Aorta (tissue), 5 donors: ENCODE data around the gene PPIL3. TPM values are rescaled to one million over a fixed set of nuclear protein-coding genes. Genes with fewer than 3 reads are reported as not detected.

ENCODE experiments used
- ATAC-seq: fragments of 200-7000 bp; cut with Tn5 transposase; one replicate; pipeline ENCODE4 v1.9.1; 2022; ENCODE audit warnings: moderate library complexity; ENCODE audit not compliant: low FRiP score
- DNase-seq, 2 donors: peaks; one replicate each; pipeline ENCODE4 v3.0.0-alpha.2; 2020
- H3K27ac ChIP-seq, 2 donors: one replicate each; pipeline ENCODE4 v1.5.1; 2013; ENCODE audit warnings: low read length in 2 of 2, mild to moderate bottlenecking in 2 of 2, moderate library complexity in 2 of 2, control low read depth in 1 of 2, inconsistent platforms in 1 of 2, low read depth in 1 of 2
- H3K27me3 ChIP-seq, 2 donors: one replicate each; pipeline ENCODE4 v1.6.1; 2013; ENCODE audit warnings: control low read depth in 1 of 2, low read length in 1 of 2, mild to moderate bottlenecking in 1 of 2, moderate library complexity in 1 of 2; ENCODE audit not compliant: insufficient read depth in 2 of 2, control insufficient read depth in 1 of 2
- H3K36me3 ChIP-seq, 2 donors: one replicate each; pipeline ENCODE4 v1.6.1; 2013; ENCODE audit warnings: control low read depth in 1 of 2, low read length in 1 of 2, mild to moderate bottlenecking in 1 of 2; ENCODE audit not compliant: insufficient read depth in 2 of 2, control insufficient read depth in 1 of 2
- H3K4me1 ChIP-seq, 2 donors: one replicate each; pipeline ENCODE4 v1.6.1; 2013; ENCODE audit warnings: low read length in 2 of 2, control low read depth in 1 of 2, mild to moderate bottlenecking in 1 of 2, moderate library complexity in 1 of 2; ENCODE audit not compliant: insufficient read depth in 2 of 2, control insufficient read depth in 1 of 2
- H3K4me3 ChIP-seq, 2 donors: one replicate each; pipeline ENCODE4 v1.5.1; 2013; ENCODE audit warnings: low read length in 2 of 2, control low read depth in 1 of 2, mild to moderate bottlenecking in 1 of 2
- H3K9me3 ChIP-seq: one replicate; pipeline ENCODE4 v1.6.1; 2013; ENCODE audit warnings: mild to moderate bottlenecking, low read length; ENCODE audit not compliant: control insufficient read depth
- WGBS, 2 donors: extraction: QIAGEN DNeasy Blood & Tissue Kit; methylation state at CpG; one replicate each; pipeline ENCODE4 v1.1.7; 2013; 5-methylcytosine and 5-hydroxymethylcytosine counted together
- intact Hi-C, 2 donors: fragments of 100-400 bp; cut with DNase I; formaldehyde crosslinking; loops; one replicate each; pipeline versions ENCODE4 v1.14.2 to v1.15.0; 2022
- polyA plus RNA-seq, 2 donors: library from polyadenylated mRNA; stranded (reverse); fragments of 200-250 nt; gene quantifications; one replicate each; pipeline ENCODE4 v1.2.3, GENCODE V29; 2013
- total RNA-seq, 2 donors: library from RNA; stranded (reverse); fragmentation: NEBNext Ultra II Directional; extraction: Animal tissue kit (Norgen Biotek cat#: 25700); gene quantifications; one replicate each; pipeline ENCODE4 v1.2.1, GENCODE V29; 2021
- donor health status: healthy with polysubstance abuse.
- donor health status: Bipolar disorder and iron deficiency.
- donor health status: DM: no; HTN: no; CAD: no.
- donor health status: DM: no; HTN: no; CAD: no.
- donor health status: DM: yes; HTN: yes; CAD: no.

PPIL3 gene
- total and polyA plus RNA-seq, 4 donors, result 17.8 to 39.2 (median 27.6) TPM

DNA sequence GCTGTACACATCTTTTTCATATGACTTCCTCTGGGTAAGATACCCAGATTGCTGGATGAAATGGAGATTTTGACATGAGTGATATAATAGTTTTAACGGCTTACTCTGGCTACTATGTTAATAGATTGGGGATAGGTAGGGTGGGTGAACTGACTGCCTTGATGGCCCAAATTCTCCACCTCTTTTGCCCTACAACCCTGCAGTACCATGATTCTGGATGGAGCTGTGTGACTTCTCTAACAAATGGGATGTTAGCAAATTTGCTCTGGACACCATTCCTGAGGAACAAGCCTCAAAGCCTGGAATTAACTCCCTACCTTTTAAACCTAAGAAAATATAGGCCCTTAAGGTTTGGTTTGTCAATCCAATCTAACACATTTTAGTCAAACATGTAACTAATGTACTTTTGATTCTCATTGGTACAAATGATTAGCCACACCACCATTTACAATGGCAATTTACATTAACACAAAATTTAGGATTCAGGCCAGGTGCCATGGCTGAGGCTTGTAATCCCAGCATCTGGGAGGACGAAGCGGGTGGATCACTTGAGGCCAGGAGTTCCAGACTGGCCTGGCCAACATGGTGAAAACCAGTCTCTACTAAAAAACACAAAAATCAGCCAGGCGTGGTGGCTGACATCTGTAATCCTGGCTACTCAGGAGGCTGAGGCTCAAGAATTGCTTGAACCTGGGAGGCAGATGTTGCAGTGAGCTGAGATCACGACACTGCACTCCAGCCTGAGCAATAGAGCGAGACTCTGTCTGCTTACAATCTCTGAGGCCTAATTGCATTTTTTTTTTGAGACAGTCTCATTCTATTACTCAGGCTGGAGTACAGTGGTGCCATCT is 37.3 kb downstream of the PPIL3 start:
- H3K27ac ChIP-seq, result peak overlapping the region in 1 of 2 donors; percentile 14
- no peak for ATAC-seq
- H3K36me3 ChIP-seq, result peaks cover 11 to 13% of the 10 kb centered on the region in 2 donors
- no peaks in the 10 kb centered on the region for H3K4me1 ChIP-seq
- WGBS, 2 donors, result 91 to 94% methylated on average over 6 of the region's 6 CpGs
- no peaks in the 10 kb centered on the region for H3K27me3 ChIP-seq
- intact Hi-C loops, result no loop called here
- DNase-seq, result no peak
- no peak overlapping the region for H3K4me3 ChIP-seq
- H3K9me3 ChIP-seq, result no peaks in the 10 kb centered on the region

DNA sequence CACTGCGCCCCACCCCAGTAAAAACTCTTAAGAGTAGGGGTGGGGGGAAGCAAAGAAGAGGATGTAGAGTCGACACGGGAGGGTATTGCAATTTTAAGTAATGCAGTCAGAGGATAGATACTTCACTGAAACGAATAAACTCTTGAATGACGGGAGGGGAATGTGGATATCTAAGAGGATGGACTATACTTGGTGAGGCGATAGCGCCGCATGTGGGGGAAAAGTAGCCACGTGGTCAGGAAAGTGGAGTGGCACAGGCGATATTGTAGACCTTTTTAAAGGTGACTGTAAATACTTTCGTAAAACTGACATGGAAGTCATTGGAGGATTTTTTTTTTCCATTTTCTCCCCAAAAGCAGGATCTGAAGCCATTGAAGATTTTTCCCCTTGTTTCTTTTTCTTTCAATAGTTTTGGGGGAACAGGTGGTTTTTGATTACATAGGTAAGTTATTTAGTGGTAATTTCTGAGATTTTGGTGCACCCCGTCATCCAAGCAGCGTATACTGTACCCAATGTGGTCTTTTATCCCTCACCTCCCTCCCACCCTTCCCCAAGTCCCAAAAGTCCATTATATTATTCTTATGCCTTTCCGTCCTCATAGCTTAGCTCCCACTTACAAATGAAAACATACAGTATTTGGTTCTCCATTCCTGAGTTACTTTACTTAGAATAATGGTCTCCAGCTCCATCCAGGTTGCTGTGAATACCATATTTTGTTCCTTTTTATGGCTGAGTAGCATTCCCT is 38.2 kb downstream of the PPIL3 start:
- no peak for ATAC-seq
- DNase-seq, result no peak
- intact Hi-C loops, result no loop called here
- Histone ChIP-seq H3K9me3 (no peaks in the 10 kb centered on the region), H3K27me3 (no peaks in the 10 kb centered on the region), H3K36me3 (peaks cover 11 to 13% of the 10 kb centered on the region in 2 donors), H3K4me1 (no peaks in the 10 kb centered on the region), H3K4me3 (no peak overlapping the region), H3K27ac (no peak overlapping the region)
- 82 to 83% methylated on average over 14 of the region's 14 CpGs for WGBS, 2 donors

- intact Hi-C loops, result no loop called here
- no peak for ATAC-seq
These were observed 40.9 kb downstream of the PPIL3 start for GRCh38 chr2:200847939-200848338.

GRCh38 chr2:200847269-200847668 is 41.6 kb downstream of the PPIL3 start:
- Histone ChIP-seq H3K27ac (no peak overlapping the region), H3K9me3 (no peaks in the 10 kb centered on the region), H3K27me3 (no peaks in the 10 kb centered on the region), H3K4me1 (no peaks in the 10 kb centered on the region), H3K36me3 (peaks cover 0 to 5% of the 10 kb centered on the region in 2 donors), H3K4me3 (no peak overlapping the region)
- ATAC-seq (no peak), DNase-seq (no peak)
- intact Hi-C loops, result no loop called here

More at GRCh38 chr2:200847939-200848338, 40.9 kb downstream of the PPIL3 start:
- Histone ChIP-seq H3K27ac (no peak overlapping the region), H3K4me3 (no peak overlapping the region), H3K4me1 (no peaks in the 10 kb centered on the region), H3K27me3 (no peaks in the 10 kb centered on the region), H3K36me3 (peaks cover 0 to 9% of the 10 kb centered on the region in 2 donors), H3K9me3 (no peaks in the 10 kb centered on the region)
- no peak for DNase-seq
- WGBS, 2 donors, result 70 to 91% methylated on average over 4 of the region's 4 CpGs

DNA sequence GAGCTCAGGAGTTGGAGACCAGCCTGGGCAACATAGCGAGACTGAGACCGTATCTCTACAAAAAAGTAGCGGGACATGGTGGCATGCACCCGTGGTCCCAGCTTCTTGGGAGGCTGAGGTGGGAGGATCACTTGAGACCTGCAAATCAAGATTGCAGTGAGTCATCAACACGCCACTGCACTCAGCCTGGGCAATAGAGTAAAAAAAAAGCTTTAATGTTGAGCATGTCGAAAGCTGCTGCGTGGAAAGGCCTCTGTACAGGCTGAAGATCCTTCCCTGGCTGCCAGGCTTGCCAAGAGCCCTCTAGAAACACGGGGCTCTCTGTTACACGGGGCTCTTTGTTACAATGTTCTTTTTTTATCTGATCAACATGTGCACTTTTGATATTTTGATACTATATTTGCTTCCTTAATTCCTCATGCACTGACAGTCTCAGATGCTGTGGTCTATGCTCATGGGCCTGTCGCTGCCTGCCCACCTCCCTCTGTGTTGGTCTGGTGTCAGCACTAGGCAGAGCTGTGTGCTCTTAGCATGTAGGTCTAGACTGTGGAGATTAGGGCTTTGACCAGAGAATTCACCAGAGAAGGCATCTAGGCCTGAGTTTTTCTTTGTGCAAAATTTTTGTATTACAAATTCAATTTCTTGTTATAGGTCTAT is 43.1 kb downstream of the PPIL3 start:
- Histone ChIP-seq H3K27ac (no peak overlapping the region), H3K27me3 (no peaks in the 10 kb centered on the region), H3K4me1 (no peaks in the 10 kb centered on the region), H3K4me3 (no peak overlapping the region), H3K9me3 (no peaks in the 10 kb centered on the region), H3K36me3 (no peaks in the 10 kb centered on the region)
- ATAC-seq (no peak), DNase-seq (no peak)
- 86 to 89% methylated on average over 10 of the region's 10 CpGs for WGBS, 2 donors
- intact Hi-C loops, result no loop called here

- ATAC-seq, result no peak
- no peak overlapping the region for H3K4me3 ChIP-seq
- no peaks in the 10 kb centered on the region for H3K4me1 ChIP-seq
- H3K27me3 ChIP-seq, result no peaks in the 10 kb centered on the region
- intact Hi-C loops, result no loop called here
- H3K9me3 ChIP-seq, result no peaks in the 10 kb centered on the region
- no peak for DNase-seq
- no peak overlapping the region for H3K27ac ChIP-seq
- no peaks in the 10 kb centered on the region for H3K36me3 ChIP-seq
- 84 to 90% methylated on average over 5 of the region's 5 CpGs for WGBS, 2 donors
These were observed 43.7 kb downstream of the PPIL3 start for GRCh38 chr2:200845194-200845593.

- DNase-seq, result no peak
These were observed 44.6 kb downstream of the PPIL3 start for GRCh38 chr2:200843993-200844948.

DNA sequence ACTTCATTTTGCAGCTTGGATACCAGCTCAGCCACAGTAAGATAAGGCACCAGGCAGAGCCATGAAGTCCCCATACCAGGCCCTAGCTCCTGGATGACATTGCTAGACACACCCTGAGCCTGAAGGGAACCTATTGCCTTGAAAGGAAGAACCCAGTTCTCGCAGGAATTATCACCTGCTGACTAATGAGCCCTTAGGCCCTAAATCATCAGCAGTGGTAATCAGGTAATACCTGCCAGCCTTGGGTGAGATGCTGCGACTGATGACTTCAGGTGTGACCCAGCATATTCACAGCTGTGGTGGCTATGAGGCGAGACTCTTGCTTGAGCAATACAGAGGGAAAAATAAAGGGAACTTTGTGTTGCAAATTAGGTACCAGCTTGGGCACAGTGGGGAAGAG is 49.4 kb downstream of the PPIL3 start:
- Histone ChIP-seq H3K27me3 (no peaks in the 10 kb centered on the region), H3K27ac (no peak overlapping the region), H3K36me3 (no peaks in the 10 kb centered on the region), H3K9me3 (peaks cover 1% of the 10 kb centered on the region), H3K4me1 (no peaks in the 10 kb centered on the region), H3K4me3 (no peak overlapping the region)
- intact Hi-C loops, result no loop called here
- no peak for ATAC-seq
- WGBS, 2 donors, result 92 to 97% methylated on average over 3 of the region's 3 CpGs
- no peak for DNase-seq

More at GRCh38 chr2:200843993-200844948, 44.6 kb downstream of the PPIL3 start:
- intact Hi-C loops, result no loop called here
- no peak overlapping the region for H3K4me3 ChIP-seq
- no peak for ATAC-seq
- H3K36me3 ChIP-seq, result no peaks in the 10 kb centered on the region
- no peak overlapping the region for H3K27ac ChIP-seq
- no peaks in the 10 kb centered on the region for H3K9me3 ChIP-seq
- WGBS, 2 donors, result 89 to 92% methylated on average over 24 of the region's 24 CpGs
- no peaks in the 10 kb centered on the region for H3K4me1 ChIP-seq
- H3K27me3 ChIP-seq, result no peaks in the 10 kb centered on the region
